ENCODE data around the gene IER5L.

The IER5L gene

GRCh38 chr9:129177791-129178567 lies at the start of gene IER5L:
Gene IER5L, minus strand, starts transcription at chr9:129178261. Its CDS starts 209 bp downstream, at chr9:129178052.
- peak; percentile 96 for DNase-seq (ENCODE audit: low read depth)
- H3K4me3 ChIP-seq (ENCODE audit: low read length), result peak within 1 kb of the TSS; percentile 79
- TF ChIP-seq CTCF (IDR thresholded peaks at IDR 0.05; ENCODE audit: insufficient read depth, low read depth, low read length, missing control alignments), result no peak

- DNase-seq (ENCODE audit: low read depth), result no peak
- TF ChIP-seq CTCF (IDR thresholded peaks at IDR 0.05; ENCODE audit: insufficient read depth, low read depth, low read length, missing control alignments), result no peak
- H3K4me3 ChIP-seq (ENCODE audit: low read length), result no peak overlapping the region
These were observed 49.8 kb upstream of the IER5L start for GRCh38 chr9:129227843-129228189.

GRCh38 chr9:129225815-129226214 lies 47.8 kb upstream of the IER5L start:
- no peak for TF ChIP-seq CTCF (IDR thresholded peaks at IDR 0.05; ENCODE audit: insufficient read depth, low read depth, low read length, missing control alignments)
- DNase-seq (ENCODE audit: low read depth), result peak; percentile 63
- no peak overlapping the region for H3K4me3 ChIP-seq (ENCODE audit: low read length)

GRCh38 chr9:129225490-129225778 lies 47.4 kb upstream of the IER5L start:
- DNase-seq (ENCODE audit: low read depth), result no peak
- no peak overlapping the region for H3K4me3 ChIP-seq (ENCODE audit: low read length)
- no peak for TF ChIP-seq CTCF (IDR thresholded peaks at IDR 0.05; ENCODE audit: insufficient read depth, low read depth, low read length, missing control alignments)

- no peak overlapping the region for H3K4me3 ChIP-seq (ENCODE audit: low read length)
- no peak for TF ChIP-seq CTCF (IDR thresholded peaks at IDR 0.05; ENCODE audit: insufficient read depth, low read depth, low read length, missing control alignments)
- no peak for DNase-seq (ENCODE audit: low read depth)
These were observed 46.8 kb upstream of the IER5L start for GRCh38 chr9:129224618-129225489.

GRCh38 chr9:129223551-129224208 lies 45.6 kb upstream of the IER5L start:
- no peak overlapping the region for H3K4me3 ChIP-seq (ENCODE audit: low read length)
- no peak for DNase-seq (ENCODE audit: low read depth)
- no peak for TF ChIP-seq CTCF (IDR thresholded peaks at IDR 0.05; ENCODE audit: insufficient read depth, low read depth, low read length, missing control alignments)
